PFSK-1 (cell line): Measurements from ENCODE around the gene CORIN.

ENCODE experiments used
- SIN3A ChIP-seq: IDR thresholded peaks from 2 replicates; pipeline ENCODE4 v1.6.1; 2012; ENCODE audit warnings: mild to moderate bottlenecking, low read length, moderate library complexity, borderline replicate concordance; ENCODE audit not compliant: insufficient read depth
- TF ChIP-seq, protein P1 (sequence below), 2 experiments: IDR thresholded peaks; 2 replicates each; pipeline versions ENCODE4 v1.6.1 to v1.8.0; 2011 to 2012; ENCODE audit warnings: low read depth in 2 of 2, low read length in 2 of 2, control low read depth in 1 of 2, inconsistent platforms in 1 of 2, mild to moderate bottlenecking in 1 of 2, moderate library complexity in 1 of 2; ENCODE audit not compliant: insufficient read depth in 1 of 2

DNA sequence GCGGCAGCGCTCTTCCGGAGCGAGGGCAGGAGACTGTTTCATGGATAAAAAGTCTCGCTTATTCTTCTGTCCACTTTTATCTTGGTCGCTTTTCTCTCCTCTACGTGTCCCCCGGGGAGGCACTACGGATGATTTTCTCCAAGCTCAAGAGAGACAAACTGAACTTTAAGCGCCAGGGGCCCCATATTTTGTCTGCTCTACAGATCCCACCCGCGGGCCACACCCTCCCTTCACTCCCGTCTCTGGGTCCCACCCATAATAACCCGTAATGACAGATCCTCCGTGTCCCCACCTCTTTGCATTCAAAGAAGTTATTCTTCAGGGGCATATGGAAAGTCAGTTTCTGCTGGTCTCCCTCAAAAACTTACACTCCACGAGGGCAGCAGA, at the start of gene CORIN:
- no peak for TF ChIP-seq SIN3A
- TF ChIP-seq, protein P1, sequence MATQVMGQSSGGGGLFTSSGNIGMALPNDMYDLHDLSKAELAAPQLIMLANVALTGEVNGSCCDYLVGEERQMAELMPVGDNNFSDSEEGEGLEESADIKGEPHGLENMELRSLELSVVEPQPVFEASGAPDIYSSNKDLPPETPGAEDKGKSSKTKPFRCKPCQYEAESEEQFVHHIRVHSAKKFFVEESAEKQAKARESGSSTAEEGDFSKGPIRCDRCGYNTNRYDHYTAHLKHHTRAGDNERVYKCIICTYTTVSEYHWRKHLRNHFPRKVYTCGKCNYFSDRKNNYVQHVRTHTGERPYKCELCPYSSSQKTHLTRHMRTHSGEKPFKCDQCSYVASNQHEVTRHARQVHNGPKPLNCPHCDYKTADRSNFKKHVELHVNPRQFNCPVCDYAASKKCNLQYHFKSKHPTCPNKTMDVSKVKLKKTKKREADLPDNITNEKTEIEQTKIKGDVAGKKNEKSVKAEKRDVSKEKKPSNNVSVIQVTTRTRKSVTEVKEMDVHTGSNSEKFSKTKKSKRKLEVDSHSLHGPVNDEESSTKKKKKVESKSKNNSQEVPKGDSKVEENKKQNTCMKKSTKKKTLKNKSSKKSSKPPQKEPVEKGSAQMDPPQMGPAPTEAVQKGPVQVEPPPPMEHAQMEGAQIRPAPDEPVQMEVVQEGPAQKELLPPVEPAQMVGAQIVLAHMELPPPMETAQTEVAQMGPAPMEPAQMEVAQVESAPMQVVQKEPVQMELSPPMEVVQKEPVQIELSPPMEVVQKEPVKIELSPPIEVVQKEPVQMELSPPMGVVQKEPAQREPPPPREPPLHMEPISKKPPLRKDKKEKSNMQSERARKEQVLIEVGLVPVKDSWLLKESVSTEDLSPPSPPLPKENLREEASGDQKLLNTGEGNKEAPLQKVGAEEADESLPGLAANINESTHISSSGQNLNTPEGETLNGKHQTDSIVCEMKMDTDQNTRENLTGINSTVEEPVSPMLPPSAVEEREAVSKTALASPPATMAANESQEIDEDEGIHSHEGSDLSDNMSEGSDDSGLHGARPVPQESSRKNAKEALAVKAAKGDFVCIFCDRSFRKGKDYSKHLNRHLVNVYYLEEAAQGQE (IDR thresholded peaks at IDR 0.05; ENCODE audit: insufficient read depth in 1 of 2, low read depth in 2 of 2, low read length in 2 of 2) = no peak
